HG03575 (cell line): ENCODE measurements around the gene TEAD4.

Experiments
- ATAC-seq: cut with Tn5 transposase; IDR thresholded peaks from one replicate; pipeline ENCODE4 v1.9.1; 2021; ENCODE audit not compliant: unreplicated experiment, insufficient number of reproducible peaks, low FRiP score; ENCODE audit errors: extremely low read depth

Gene TEAD4

DNA sequence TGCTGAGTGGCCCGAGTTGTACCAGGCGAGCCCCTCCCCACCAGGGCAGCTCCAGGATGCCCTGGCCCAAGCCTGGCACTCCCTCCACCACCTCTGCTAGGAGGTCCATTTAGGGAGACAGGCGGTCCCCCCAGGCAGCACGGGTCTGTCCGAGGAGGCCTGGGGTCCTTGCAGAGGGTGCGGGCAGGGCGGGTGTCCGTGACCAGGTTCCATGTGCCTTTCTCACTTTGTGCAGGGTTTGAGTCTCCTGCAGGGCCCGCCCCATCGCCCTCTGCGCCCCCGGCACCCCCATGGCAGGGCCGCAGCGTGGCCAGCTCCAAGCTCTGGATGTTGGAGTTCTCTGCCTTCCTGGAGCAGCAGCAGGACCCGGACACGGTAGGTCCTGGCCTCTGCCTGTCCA lies 61.2 kb downstream of the TEAD4 start:
- ATAC-seq, result no peak

DNA sequence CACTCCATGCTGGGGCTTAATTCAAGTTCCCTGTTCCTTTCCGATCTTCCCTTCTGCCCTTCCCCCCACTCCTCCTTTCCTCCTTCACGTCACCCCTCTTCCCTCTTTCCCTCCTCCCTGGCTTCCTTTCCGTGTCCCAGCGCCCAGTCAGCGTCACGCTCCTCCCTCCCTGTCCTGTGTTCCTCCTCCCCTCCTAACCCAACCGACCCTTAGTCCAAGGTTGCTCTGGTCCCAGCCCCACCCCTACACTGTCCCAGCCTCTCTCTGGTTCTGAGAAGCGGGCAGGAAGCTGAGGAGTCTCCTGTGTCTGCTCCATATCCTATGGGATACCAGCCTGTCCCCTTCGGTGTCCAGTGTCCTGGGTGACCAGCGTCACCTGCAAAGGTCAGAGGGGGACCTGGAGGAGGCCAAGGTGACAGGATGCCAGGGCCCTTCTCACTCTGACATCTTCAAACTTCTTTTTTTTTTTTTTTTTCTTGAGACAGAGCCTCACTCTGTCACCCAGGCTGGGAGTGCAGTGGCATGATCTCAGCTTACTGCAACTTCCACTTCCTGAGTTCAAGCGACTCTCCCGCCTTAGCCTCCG lies 61.7 kb downstream of the TEAD4 start:
- ATAC-seq, result no peak

DNA sequence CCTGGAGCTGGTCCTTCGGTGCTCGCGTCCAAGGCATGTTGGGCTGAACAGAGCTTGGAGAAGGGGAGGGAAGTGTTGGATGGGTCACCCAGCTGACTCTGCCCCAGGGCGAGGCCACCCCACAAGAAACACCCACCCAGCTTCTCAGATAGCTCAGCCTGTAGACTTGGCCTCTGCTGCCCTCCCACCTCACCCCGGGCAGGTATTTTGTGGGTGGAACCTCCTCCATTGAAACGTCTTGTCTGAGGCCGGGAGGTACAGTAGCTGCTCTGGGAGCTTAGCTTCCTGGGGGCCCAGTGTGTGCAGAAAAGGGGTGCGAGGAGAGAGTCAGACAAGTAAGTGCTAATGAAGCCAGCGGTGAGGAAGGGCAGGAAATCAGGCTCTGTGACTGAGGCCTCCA lies 63.2 kb downstream of the TEAD4 start:
- ATAC-seq, result no peak

DNA sequence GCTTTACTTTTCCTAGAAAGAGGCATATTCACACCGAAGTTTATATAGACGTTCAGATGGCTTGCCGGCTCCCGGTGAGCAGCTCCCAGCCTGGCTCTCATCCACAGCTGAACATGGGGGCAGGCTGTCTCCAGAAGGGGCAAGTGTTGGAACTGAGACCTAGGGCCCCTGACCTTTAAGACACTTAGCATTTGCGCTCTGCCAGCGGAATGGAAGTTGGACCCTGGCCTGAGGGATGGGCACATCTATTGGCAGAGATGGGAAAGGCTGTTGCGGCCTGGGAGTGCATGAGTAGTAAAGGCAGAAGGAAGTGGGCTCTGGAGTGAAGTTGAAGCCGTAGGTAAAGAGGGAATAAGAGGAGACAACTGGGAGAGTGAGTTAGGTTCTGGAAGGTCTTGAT lies 63.8 kb downstream of the TEAD4 start:
- no peak for ATAC-seq

DNA sequence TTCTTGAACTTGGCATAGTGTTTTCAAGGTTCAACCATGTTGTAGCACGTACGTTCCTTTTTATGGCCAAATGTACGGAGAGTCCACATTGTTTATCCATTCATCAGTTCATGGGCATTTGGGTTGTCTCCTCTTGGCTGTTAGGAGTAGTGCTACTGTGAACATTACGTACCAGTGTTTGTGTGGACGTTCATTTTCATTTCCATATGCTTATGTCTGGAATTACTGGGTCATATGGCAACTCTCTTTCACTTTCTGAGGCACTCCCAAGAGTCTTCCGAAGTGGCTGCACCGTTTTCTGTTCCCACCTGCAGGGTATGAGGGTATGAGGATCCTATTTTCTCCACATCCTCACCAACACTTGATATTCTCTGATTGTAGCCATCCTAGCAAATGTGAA lies 68.9 kb downstream of the TEAD4 start:
- no peak for ATAC-seq

DNA sequence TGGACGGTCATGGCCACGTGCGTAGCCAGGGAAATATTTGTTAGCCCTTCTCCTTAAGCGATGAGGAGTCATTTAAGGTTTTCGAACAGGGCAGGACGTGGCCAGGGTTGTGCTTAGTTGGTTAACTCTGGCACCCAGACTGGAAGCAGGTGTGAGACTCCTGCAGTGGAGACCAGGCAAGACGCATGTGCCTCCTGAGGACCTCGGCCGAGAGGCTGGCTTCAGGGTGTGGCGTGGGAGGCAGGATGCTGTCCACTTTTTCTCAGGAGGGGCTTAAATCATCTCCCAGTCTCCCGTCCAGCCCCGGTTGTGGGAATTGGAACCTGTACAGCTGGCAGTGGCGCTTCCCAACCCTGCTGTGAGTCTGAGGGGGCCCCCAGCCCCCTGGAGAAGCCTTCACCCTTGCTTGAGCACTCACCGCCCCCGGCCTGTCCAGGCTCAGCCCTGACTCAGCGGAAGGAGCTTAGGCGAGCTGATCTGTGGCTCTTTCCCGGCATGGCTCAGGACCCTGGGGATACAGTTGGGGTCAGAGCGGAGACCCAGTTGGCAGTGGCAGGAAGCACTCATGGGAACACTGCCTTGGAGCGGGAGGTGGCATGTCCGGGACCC lies 71.7 kb downstream of the TEAD4 start:
- no peak for ATAC-seq

DNA sequence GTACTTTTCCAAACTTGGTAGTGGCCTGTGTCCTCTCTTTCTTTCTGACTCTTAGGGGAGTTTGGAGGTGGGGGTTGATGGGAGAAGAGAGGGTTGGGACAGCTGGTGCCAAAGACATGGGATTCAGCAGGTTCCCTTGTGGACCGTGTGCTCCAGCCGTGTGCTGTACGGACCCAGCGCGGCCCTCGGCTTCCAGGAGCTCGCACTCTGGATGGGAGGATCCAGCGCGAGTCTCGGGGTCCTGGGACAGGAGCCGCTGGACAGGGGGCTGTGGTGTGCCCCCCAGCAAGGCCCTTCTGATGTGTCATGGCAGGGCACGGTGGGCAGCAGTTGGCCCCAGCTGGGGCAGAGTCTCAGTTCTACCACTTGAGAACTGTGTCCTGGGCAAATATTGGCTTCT lies 73.0 kb downstream of the TEAD4 start:
- no peak for ATAC-seq

DNA sequence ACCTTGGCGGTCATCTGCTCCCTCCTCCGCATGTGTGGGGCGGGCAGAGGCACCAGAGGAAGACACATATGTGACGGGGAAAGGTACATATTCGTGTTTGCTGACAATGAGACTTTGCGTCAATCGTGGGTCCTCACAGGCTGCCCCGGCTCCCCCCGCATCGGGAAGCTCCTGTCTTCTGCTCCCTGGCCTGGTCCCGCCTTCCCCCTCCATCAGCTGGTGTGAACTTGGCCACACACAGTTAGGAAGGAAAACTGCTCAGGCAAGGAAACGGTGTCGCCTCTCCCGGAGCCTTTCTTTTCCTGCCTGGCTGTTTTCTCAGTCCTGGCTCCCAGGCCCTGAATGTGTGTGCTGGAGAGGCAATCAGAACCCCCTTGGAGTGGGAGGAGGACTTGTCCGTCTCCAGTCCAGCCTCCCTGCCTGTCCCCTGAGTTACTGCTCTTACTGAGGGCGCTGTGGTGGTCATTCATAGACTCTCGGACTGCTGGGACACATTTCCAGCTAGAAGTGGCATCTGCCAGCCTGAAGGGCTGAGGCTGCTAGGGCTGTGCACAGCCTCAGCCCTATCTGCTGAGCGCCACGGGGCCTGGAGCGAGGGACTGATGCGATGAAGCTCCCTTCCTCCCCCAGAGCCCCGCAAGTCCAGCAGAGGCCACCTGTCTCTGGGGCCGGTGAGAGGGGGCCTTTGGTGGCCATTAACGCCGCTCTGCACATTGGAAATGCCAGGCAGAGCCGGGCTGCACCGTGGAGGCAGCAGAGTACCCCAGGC lies 73.8 kb downstream of the TEAD4 start:
- no peak for ATAC-seq

DNA sequence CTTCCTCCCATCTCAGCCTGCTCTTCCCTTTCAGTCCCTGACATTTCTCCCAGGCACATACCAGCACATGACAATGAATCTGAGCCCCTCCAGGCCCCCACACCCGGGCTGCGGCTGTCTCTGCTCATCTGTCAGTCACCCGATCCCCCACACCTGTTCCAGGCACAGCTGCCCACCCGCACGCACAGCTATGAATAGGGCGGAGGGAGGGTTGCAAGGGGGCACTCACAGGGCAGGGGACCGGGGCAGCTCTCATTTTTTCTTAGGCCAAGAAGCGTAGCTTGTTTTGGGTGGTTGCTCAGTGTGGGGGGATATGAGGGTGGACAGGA lies 74.3 kb downstream of the TEAD4 start:
- no peak for ATAC-seq

DNA sequence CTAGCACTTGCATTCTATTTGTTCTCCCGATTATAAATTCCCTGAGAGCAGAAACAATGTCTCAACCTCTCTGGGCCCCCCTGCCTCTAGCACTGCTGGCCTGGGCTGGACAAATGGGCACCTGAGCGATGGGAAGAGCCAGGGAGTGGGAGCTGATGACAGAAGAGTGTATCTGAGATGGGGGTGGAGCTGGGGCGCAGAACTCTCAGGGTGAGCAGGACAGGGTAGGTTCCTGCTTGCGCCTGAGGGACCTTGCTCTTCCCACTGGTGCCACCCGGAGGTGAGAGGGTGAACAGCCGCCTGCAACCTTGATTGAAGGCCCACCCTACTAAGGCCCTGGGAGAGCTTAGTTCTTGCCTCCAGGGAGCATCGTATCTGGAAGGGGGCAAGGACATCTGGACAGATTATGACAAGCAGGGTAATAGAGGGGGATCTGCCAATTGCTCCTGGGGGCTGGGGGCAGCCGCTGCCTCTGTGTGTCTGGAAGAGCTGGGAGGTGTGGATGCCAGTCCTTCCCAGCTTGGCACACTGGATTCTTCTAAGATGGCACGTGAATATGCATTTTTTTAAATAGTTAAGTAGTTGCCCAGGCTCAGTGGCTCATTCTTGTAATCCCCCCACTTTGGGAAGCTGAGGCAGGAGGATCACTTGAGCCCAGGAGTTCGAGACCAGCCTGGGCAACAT lies 75.0 kb downstream of the TEAD4 start:
- no peak for ATAC-seq

DNA sequence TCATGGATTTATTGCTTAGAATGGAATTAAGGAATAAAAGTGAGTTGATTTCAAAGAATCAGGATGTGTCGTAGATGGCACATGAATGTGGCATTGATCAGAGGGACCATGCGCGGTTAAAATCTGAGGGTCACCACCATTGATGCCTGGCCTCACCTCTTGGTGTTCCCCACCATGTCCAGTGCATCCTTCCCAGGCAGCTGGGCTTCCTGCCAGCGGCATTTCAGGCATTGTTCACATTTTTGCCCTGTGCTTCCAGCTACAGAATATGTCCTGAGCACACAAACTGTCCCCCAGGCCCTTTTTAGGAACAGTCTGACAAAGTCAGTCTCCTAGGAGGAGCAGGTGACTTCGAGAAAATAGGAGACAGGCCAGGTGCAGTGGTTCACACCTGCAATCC lies 76.0 kb downstream of the TEAD4 start:
- ATAC-seq, result no peak

DNA sequence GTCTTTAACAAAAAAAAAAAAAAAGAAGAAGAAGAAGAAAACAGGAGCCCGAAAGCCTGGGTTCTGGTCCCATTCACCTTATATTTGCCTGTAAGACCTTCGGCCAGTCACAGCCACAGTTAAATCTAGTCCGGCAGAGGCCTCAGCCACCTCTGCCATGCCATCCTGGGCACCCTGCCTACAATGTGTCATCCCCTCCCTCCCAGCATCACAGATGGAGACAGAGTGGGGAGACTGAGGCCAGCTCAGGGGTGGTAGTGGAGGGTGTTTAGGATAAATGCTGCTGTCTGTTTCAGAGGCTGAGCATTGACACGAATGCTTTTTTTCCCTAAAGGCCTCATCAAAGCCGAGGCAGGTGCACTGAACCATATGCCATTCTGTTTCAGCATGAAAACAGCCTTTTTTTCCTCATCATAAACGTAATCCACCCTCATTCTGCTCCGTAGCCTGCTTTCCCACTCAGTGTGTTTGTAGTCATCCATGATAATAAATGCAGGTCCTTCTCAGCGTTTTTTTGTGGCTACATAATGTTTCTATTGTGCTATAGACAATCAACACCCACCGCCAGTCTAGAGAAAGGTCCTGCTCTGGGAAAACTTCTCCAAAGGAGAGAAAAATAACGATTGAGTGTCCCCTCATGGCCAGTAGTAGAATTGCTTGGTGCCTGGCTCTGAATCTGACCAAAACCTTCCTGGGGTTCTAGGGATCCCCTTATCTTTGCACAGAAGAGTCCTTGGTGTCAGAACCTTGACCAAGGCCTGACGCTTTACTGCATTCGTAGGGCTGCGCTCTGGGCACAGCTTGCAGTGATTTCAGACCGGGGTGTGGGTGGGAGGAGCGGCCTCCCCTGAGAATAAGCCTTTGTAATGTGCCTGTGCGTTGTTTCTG lies 76.9 kb downstream of the TEAD4 start:
- ATAC-seq, result no peak

DNA sequence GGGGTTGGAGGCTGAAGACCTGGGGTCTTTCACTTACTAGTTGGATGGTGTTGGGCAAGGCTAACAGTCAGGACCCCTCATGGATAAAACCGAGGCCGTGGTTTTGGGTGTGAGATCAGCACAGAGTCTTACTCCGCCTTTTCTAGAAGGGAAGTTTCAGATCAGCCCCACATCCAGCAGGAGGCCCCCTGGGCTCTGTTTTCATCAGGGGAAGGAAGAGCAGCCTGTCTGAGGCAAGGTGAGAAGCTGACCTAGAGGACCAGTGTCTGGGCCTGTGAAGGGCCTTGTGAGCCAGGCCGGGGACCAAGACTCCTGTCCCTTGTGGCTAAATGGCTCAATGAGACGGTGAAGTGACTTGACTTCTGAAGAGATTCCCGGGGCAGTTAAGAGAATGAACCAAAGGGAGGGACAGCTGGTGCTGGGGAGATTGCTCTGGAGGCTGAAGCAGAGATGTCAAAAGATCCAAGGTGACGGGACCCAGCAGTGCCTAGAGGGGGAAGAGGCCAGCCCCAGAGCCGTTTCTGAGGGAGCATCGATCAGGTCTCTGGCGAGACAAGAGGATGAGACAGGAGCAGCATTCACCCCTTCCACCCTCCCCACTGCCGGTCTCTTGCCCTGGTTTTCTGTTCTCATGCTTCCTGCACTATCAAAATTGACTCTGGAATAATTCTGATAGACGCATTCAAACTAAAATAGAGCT lies 77.9 kb downstream of the TEAD4 start:
- ATAC-seq, result no peak

DNA sequence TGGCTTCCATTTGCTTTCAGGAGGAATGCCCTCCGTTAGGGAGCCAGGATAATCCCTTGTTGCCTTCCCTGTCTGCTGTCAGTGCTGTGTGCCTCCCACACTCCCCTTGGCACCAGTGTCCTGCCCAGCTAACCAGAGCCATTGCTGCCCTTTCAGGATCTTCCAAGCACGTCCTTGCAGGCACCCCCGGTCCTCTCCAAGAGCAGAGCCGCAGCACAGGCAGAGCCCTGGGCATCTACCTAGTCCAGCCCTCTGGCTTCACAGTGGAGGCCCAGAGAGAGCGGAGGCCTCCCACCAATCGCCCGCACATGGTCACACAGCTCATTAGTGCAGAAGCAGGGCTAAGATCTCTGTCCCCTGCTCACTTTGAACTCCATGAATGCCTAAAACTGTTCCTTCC lies 79.0 kb downstream of the TEAD4 start:
- no peak for ATAC-seq

DNA sequence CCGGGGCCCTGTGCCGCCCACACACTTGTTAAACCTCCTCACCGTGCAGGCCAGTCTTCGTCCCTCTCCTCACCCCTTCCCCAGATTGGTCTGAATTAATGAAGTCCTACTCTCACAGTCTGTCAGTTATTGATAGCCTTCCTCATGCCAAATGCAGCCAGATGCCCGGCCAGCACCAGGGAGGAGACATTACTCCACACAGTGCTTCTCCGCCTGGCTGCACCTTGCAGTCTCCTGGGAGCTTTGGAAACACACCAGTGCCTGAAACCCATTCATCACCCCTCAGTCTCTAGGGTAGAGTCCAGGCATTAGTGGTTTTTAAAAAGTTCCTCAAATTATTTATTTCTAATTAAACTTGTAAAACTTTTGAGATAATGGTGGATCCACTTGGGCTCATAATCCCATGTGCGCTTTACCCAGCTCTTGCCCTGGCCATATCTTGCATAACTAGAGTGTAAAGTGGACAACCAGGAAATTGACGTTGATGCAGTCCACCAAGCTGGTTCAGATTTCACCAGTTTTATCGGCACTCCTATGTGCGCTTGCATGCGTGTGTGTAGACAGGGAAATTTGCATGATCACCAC lies 79.8 kb downstream of the TEAD4 start:
- no peak for ATAC-seq

DNA sequence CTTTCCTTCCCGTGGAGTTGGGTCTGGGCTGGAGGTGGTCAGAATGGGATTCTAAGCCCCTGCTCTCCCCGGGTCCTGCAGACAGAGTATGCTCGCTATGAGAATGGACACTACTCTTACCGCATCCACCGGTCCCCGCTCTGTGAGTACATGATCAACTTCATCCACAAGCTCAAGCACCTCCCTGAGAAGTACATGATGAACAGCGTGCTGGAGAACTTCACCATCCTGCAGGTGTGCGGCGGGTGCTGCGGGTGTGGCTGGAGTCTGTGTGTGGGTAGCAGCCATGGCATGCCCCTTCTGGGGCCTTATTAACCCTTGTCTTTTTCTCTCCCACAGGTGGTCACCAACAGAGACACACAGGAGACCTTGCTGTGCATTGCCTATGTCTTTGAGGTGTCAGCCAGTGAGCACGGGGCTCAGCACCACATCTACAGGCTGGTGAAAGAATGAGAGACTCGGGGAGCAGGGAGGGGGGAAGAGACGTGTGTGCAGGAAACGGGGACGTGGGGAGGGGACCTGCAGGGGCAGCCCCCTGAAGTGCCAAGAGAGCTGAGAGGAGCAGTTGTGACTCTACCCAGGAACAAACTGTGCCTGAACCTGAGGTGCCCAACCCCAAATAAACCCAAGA lies 80.9 kb downstream of the TEAD4 start:
- ATAC-seq, result no peak

DNA sequence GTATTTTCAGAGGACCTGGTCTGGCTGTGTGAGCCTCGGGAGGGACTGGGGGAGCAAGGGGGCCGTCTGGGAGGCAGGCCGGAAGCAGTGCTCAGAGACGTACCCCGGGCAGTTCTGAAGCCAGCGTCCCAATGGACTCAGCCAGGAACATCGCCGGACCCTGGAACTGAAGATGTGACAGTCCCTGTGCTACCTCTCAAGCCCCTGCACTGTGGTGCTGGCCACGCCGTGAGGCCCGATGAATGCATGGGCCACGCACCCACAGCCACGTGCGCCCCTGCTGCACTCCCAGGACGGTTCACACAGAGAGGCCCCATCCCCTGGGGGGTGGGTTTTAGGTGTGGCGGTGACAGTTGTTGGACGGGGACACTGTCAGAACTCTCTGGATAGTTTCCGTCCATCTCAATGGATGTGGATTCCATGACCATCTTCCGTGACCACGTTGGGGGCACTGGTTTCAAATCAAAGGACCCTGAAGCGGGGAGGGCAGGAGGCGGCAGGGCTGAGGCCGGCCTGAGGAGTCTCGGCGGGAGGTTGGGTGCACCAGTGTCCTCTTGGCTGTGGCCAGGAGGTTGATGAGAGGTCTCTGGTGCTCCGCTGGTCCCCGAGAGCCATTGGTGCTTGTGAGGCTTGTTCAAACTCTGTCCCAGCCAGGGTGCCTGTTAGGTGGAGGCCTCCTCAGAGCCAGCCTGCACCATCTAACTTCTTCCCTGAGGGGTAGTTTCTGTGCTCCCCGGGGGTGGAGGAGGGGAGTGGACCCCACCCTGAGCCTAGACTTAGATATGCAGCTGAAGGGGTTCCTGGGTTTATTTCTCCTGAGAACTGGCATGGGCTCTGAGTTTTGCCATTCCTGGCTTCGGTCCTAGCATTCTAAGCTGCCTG lies 81.7 kb downstream of the TEAD4 start:
- ATAC-seq, result no peak
